Nephron (organoid): ENCODE measurements around the gene DCLK1.

Source experiments
- H3K27ac Mint-ChIP-seq, 3 experiments: 2 replicates each; pipeline ENCODE4 v1.8.0; 2020; ENCODE audit warnings: mixed read lengths in 3 of 3, mild to moderate bottlenecking in 2 of 3, moderate library complexity in 1 of 3
- H3K27me3 Mint-ChIP-seq: 2 replicates; pipeline ENCODE4 v1.8.0; 2021; ENCODE audit warnings: low read depth, mild to moderate bottlenecking, moderate library complexity, mixed read lengths
- H3K36me3 Mint-ChIP-seq: 2 replicates; pipeline ENCODE4 v1.8.0; 2020; ENCODE audit warnings: low read depth, mixed read lengths
- H3K4me1 Mint-ChIP-seq: 2 replicates; pipeline ENCODE4 v1.8.0; 2020; ENCODE audit warnings: mixed read lengths
- H3K4me3 Mint-ChIP-seq, 3 experiments: 2 replicates each; pipeline ENCODE4 v1.8.0; 2020; ENCODE audit warnings: mild to moderate bottlenecking in 3 of 3, mixed read lengths in 3 of 3, moderate library complexity in 2 of 3
- H3K9me3 Mint-ChIP-seq: 2 replicates; pipeline ENCODE4 v1.8.0; 2020; ENCODE audit warnings: mixed read lengths
- TF ChIP-seq, protein P1 (sequence below), 3 experiments: fragments of 200-600 bp; sonication (generic); IDR thresholded peaks; one replicate each; pipeline ENCODE4 v1.5.0; 2021; ENCODE audit warnings: antibody characterized with exemption in 3 of 3; ENCODE audit not compliant: unreplicated experiment in 3 of 3

DCLK1 gene

DNA sequence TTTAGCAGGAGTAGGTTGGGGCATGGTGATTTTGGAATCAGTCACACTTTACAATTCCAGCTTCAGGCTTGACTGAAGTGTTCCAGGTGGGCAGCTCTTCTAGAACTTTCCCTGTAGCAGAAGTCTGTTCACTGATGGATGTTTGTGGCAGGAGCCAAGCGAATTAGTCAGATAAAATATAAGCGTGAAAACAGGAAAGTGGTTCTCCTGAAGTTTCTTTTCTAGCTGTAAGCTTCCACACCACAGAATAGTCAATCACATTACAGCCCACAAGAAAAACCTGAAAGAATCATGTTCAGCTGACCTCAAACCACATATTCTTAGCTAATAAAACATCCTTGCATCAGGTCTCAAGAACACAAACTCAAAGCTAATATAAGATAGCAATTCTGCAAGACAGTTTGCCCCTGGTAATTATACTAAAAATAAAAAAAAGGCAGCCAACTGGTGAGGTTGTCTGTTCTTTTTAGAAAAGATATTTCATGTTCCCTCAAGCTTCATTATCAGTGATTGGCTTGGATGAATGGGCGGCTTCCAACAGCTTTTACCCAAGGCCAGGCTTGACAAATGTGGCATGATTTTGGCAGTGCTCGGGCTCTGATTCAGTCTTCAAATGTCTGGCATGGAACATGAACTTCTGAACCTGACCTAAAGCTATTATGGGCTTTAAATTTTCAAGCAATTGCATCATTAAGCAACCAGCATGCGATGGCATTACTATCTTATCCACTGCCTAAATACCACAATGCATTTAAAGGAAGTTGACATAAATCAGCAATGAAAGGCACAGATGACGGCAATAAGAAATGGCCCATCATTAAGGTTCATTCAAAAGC, 136.8 kb downstream of the DCLK1 start:
- Mint-ChIP-seq H3K4me3 (no peak overlapping the region), H3K4me1 (peaks cover 62% of the 10 kb centered on the region), H3K27ac (peak overlapping the region in 2 of 3 experiments; percentile 40 to 82), H3K27me3 (no peaks in the 10 kb centered on the region), H3K9me3 (no peaks in the 10 kb centered on the region), H3K36me3 (no peaks in the 10 kb centered on the region)
- TF ChIP-seq, protein P1, sequence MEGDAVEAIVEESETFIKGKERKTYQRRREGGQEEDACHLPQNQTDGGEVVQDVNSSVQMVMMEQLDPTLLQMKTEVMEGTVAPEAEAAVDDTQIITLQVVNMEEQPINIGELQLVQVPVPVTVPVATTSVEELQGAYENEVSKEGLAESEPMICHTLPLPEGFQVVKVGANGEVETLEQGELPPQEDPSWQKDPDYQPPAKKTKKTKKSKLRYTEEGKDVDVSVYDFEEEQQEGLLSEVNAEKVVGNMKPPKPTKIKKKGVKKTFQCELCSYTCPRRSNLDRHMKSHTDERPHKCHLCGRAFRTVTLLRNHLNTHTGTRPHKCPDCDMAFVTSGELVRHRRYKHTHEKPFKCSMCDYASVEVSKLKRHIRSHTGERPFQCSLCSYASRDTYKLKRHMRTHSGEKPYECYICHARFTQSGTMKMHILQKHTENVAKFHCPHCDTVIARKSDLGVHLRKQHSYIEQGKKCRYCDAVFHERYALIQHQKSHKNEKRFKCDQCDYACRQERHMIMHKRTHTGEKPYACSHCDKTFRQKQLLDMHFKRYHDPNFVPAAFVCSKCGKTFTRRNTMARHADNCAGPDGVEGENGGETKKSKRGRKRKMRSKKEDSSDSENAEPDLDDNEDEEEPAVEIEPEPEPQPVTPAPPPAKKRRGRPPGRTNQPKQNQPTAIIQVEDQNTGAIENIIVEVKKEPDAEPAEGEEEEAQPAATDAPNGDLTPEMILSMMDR (IDR thresholded peaks at IDR 0.05; ENCODE audit: unreplicated experiment in 3 of 3) = no peak

DNA sequence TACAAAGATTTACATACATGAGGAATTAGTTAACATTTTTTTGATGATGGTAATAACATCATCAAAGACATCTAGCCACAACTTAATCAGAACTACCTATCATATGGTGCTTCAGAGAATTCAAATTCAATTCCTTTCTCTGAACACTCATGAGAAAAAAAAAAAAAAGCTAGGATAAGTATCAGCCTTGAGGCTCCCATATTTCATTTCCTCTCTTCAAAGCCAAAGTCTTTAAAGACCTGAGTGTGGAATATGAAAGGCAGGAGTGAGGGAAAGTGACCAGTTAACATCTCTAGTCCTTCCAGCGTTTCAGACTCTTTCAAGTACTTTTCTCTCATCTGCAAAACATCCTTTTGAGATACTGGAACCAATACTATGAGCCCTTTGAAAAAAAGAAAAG, 137.5 kb downstream of the DCLK1 start:
- Mint-ChIP-seq H3K4me3 (no peak overlapping the region), H3K4me1 (peaks cover 65% of the 10 kb centered on the region), H3K36me3 (no peaks in the 10 kb centered on the region), H3K27ac (peak overlapping the region in 2 of 3 experiments; percentile 40 to 82), H3K27me3 (no peaks in the 10 kb centered on the region), H3K9me3 (no peaks in the 10 kb centered on the region)
- TF ChIP-seq, protein P1 (IDR thresholded peaks at IDR 0.05; ENCODE audit: unreplicated experiment in 3 of 3) = no peak

DNA sequence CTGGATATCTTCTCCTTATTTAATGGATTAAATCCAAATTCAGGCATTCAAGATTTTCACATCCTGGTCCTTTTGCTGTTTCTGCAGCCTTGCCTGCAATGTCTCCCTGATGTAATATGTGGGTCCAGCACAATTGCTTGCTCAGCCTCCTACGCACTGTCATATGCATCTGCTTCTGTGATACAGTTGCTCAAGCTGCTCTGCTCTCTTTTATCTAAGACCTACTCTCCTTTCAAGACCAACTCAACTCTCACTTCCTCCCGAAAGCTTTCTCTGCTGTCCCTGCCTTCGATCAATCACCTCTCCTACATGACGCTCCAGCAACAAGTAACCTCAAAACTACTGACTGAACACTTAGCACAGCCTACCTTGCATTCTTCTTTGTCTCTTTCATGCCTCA, 138.2 kb downstream of the DCLK1 start:
- peaks cover 64% of the 10 kb centered on the region for H3K4me1 Mint-ChIP-seq
- H3K27ac Mint-ChIP-seq = peak overlapping the region in 2 of 3 experiments; percentile 40 to 57
- no peaks in the 10 kb centered on the region for H3K27me3 Mint-ChIP-seq
- H3K36me3 Mint-ChIP-seq = no peaks in the 10 kb centered on the region
- no peaks in the 10 kb centered on the region for H3K9me3 Mint-ChIP-seq
- H3K4me3 Mint-ChIP-seq = no peak overlapping the region
- TF ChIP-seq, protein P1 (IDR thresholded peaks at IDR 0.05; ENCODE audit: unreplicated experiment in 3 of 3) = no peak

DNA sequence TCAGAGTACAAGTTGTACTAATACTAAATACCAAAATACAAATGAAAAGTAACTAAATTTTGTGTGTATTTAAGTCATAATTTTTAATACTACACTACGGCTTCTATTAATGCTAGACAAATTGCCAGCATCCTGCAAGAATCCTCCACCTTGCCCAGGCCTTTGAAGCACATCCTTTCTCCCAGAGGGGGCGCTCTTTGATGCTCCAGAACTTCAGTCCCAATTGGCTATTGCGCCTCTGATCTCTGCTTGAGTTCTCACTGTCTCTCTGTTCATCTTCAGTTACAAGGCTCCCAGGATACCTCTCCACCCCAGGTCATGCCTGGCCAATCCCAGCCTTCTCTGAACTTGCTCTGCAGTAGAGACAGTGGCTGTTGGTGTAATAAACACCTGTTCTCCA, 141.0 kb downstream of the DCLK1 start:
- H3K27ac Mint-ChIP-seq = no peak overlapping the region
- no peaks in the 10 kb centered on the region for H3K27me3 Mint-ChIP-seq
- H3K4me3 Mint-ChIP-seq = no peak overlapping the region
- TF ChIP-seq, protein P1 (IDR thresholded peaks at IDR 0.05; ENCODE audit: unreplicated experiment in 3 of 3) = no peak
- peaks cover 62% of the 10 kb centered on the region for H3K4me1 Mint-ChIP-seq
- H3K36me3 Mint-ChIP-seq = no peaks in the 10 kb centered on the region
- no peaks in the 10 kb centered on the region for H3K9me3 Mint-ChIP-seq

DNA sequence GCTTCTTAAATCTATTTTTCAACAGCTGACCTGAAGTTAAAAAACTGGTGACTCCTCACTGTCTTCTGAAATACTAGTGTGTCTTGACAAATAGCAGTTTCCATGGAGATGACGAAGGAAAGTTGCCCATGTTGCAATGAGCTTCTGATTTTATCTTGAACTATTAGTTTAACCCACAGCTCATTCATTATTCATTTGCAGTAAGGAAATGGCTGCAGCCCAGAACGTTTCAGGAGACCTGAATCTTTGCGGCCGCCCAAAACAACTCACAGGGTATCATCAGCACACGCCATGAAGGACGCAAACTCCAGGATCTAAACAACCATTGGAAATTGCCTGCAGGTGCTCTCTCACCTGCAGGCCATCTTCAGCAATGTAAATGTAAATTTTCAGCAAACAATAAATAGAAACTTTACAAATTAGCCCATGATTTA, 142.5 kb downstream of the DCLK1 start:
- TF ChIP-seq, protein P1 (IDR thresholded peaks at IDR 0.05; ENCODE audit: unreplicated experiment in 3 of 3) = no peak
- Mint-ChIP-seq H3K27ac (peak overlapping the region in 2 of 3 experiments; percentile 22 to 38), H3K4me1 (peaks cover 56% of the 10 kb centered on the region), H3K9me3 (no peaks in the 10 kb centered on the region), H3K4me3 (no peak overlapping the region), H3K36me3 (no peaks in the 10 kb centered on the region), H3K27me3 (no peaks in the 10 kb centered on the region)
